NT2/D1 (cell line): ENCODE results near the gene RHBDD1.

Experiments used
- DNase-seq: peaks from one replicate; pipeline ENCODE4 v3.0.0-alpha.2; 2011; ENCODE audit warnings: low read depth, low spot score
- H3K27me3 ChIP-seq: 2 replicates; pipeline ENCODE4 v1.6.0; 2011; ENCODE audit warnings: mild to moderate bottlenecking; ENCODE audit not compliant: insufficient read length, insufficient read depth
- H3K36me3 ChIP-seq: 2 replicates; pipeline ENCODE4 v1.6.1; 2011; ENCODE audit warnings: mild to moderate bottlenecking, low read length, mixed read lengths; ENCODE audit not compliant: insufficient read depth, insufficient read length
- H3K4me1 ChIP-seq: 2 replicates; pipeline ENCODE4 v1.5.1; 2011; ENCODE audit not compliant: insufficient read depth, insufficient read length
- H3K4me3 ChIP-seq: 2 replicates; pipeline ENCODE4 v1.5.1; 2011; ENCODE audit warnings: low read depth; ENCODE audit not compliant: insufficient read length
- H3K9ac ChIP-seq: 2 replicates; pipeline ENCODE4 v1.6.0; 2011; ENCODE audit warnings: low read depth; ENCODE audit not compliant: insufficient read length
- H3K9me3 ChIP-seq: 2 replicates; pipeline ENCODE4 v1.5.1; 2011; ENCODE audit warnings: mild to moderate bottlenecking, low read length; ENCODE audit not compliant: insufficient read depth
- SUZ12 ChIP-seq: IDR thresholded peaks from 2 replicates; pipeline ENCODE4 v1.6.1; 2011; ENCODE audit not compliant: insufficient read length, insufficient read depth; ENCODE audit errors: extremely low read depth
- YY1 ChIP-seq: IDR thresholded peaks from 2 replicates; pipeline ENCODE4 v1.6.1; 2011; ENCODE audit not compliant: insufficient read length, insufficient read depth
- ZNF274 ChIP-seq: IDR thresholded peaks from 2 replicates; pipeline ENCODE4 v1.6.1; 2011; ENCODE audit warnings: mild to moderate bottlenecking, low read depth, low read length

Gene RHBDD1

GRCh38 chr2:226963528-226963927 is 127.7 kb downstream of the RHBDD1 start:
- no peak for DNase-seq
- TF ChIP-seq YY1: no peak
- Histone ChIP-seq H3K36me3 (no peaks in the 10 kb centered on the region), H3K4me3 (no peak overlapping the region), H3K9me3 (peaks cover 10% of the 10 kb centered on the region), H3K9ac (no peak overlapping the region), H3K27me3 (no peaks in the 10 kb centered on the region), H3K4me1 (no peaks in the 10 kb centered on the region)

- DNase-seq: no peak
- H3K4me1 ChIP-seq: no peaks in the 10 kb centered on the region
- H3K27me3 ChIP-seq: no peaks in the 10 kb centered on the region
- no peaks in the 10 kb centered on the region; the same call in 1 of the 2 replicates for H3K9me3 ChIP-seq
- no peaks in the 10 kb centered on the region for H3K36me3 ChIP-seq
- H3K9ac ChIP-seq: no peak overlapping the region
- no peak overlapping the region for H3K4me3 ChIP-seq
- TF ChIP-seq SUZ12 (no peak), YY1 (no peak), ZNF274 (no peak)
Measured at GRCh38 chr2:226965376-226965775, 129.5 kb downstream of the RHBDD1 start.

GRCh38 chr2:226969417-226970080 is 133.7 kb downstream of the RHBDD1 start:
- no peaks in the 10 kb centered on the region; the same call in 1 of the 2 replicates for H3K9me3 ChIP-seq
- H3K9ac ChIP-seq: no peak overlapping the region
- no peak for DNase-seq

GRCh38 chr2:226970362-226970761 is 134.5 kb downstream of the RHBDD1 start:
- no peak for DNase-seq

More at GRCh38 chr2:226969417-226970080, 133.7 kb downstream of the RHBDD1 start:
- H3K4me1 ChIP-seq: no peaks in the 10 kb centered on the region
- H3K4me3 ChIP-seq: no peak overlapping the region
- no peaks in the 10 kb centered on the region for H3K27me3 ChIP-seq
- TF ChIP-seq YY1 (no peak), SUZ12 (no peak), ZNF274 (no peak)
- no peaks in the 10 kb centered on the region for H3K36me3 ChIP-seq

GRCh38 chr2:226971084-226971483 is 135.2 kb downstream of the RHBDD1 start:
- Histone ChIP-seq H3K9ac (no peak overlapping the region), H3K9me3 (no peaks in the 10 kb centered on the region; the same call in 1 of the 2 replicates), H3K36me3 (no peaks in the 10 kb centered on the region), H3K4me3 (no peak overlapping the region), H3K4me1 (no peaks in the 10 kb centered on the region), H3K27me3 (no peaks in the 10 kb centered on the region)
- DNase-seq: no peak
- TF ChIP-seq SUZ12 (no peak), YY1 (no peak)

More at GRCh38 chr2:226970362-226970761, 134.5 kb downstream of the RHBDD1 start:
- H3K9me3 ChIP-seq: no peaks in the 10 kb centered on the region; the same call in 1 of the 2 replicates
- no peaks in the 10 kb centered on the region for H3K27me3 ChIP-seq
- H3K4me1 ChIP-seq: no peaks in the 10 kb centered on the region
- H3K9ac ChIP-seq: no peak overlapping the region
- no peak overlapping the region for H3K4me3 ChIP-seq
- no peak for TF ChIP-seq ZNF274
- no peak for TF ChIP-seq SUZ12
- TF ChIP-seq YY1: no peak
- H3K36me3 ChIP-seq: no peaks in the 10 kb centered on the region

- TF ChIP-seq ZNF274 (no peak), SUZ12 (no peak), YY1 (no peak)
- no peaks in the 10 kb centered on the region for H3K4me1 ChIP-seq
Measured at GRCh38 chr2:226971770-226972169, 135.9 kb downstream of the RHBDD1 start.

GRCh38 chr2:226973816-226974215 is 138.0 kb downstream of the RHBDD1 start:
- TF ChIP-seq ZNF274 (no peak), SUZ12 (no peak), YY1 (no peak)
- Histone ChIP-seq H3K9me3 (no peaks in the 10 kb centered on the region; the same call in 1 of the 2 replicates), H3K27me3 (no peaks in the 10 kb centered on the region), H3K36me3 (no peaks in the 10 kb centered on the region), H3K9ac (no peak overlapping the region), H3K4me3 (no peak overlapping the region), H3K4me1 (no peaks in the 10 kb centered on the region)
- no peak for DNase-seq

More at GRCh38 chr2:226971770-226972169, 135.9 kb downstream of the RHBDD1 start:
- no peak for DNase-seq
- no peak overlapping the region for H3K9ac ChIP-seq
- H3K4me3 ChIP-seq: no peak overlapping the region
- no peaks in the 10 kb centered on the region; the same call in 1 of the 2 replicates for H3K9me3 ChIP-seq
- no peaks in the 10 kb centered on the region for H3K27me3 ChIP-seq
- no peaks in the 10 kb centered on the region for H3K36me3 ChIP-seq
